GM12874 (cell line): ENCODE measurements around the gene CASTOR1.

Source experiments
- CTCF ChIP-seq: IDR thresholded peaks from 2 replicates; pipeline ENCODE4 v1.5.1; 2011; ENCODE audit warnings: low read depth, mild to moderate bottlenecking, control low read depth, low read length, moderate library complexity; ENCODE audit not compliant: insufficient read depth

The CASTOR1 gene

GRCh38 chr22:30325065-30325720 lies 35.9 kb upstream of the CASTOR1 start:
- TF ChIP-seq CTCF: no peak

- no peak for TF ChIP-seq CTCF
Measured at GRCh38 chr22:30324014-30324730, 34.9 kb upstream of the CASTOR1 start.

- TF ChIP-seq CTCF: no peak
Measured at GRCh38 chr22:30323246-30323645, 33.9 kb upstream of the CASTOR1 start.

GRCh38 chr22:30321461-30321860 lies 32.2 kb upstream of the CASTOR1 start:
- no peak for TF ChIP-seq CTCF

- no peak for TF ChIP-seq CTCF
Measured at GRCh38 chr22:30320021-30320556, 30.8 kb upstream of the CASTOR1 start.

GRCh38 chr22:30318799-30319419 lies 29.6 kb upstream of the CASTOR1 start:
- TF ChIP-seq CTCF: no peak

- no peak for TF ChIP-seq CTCF
Measured at GRCh38 chr22:30317778-30318177, 28.5 kb upstream of the CASTOR1 start.
